HepG2 (cell line): ENCODE results near the gene RPS6KB1. TPM values are rescaled to one million over a fixed set of nuclear protein-coding genes. Genes with fewer than 3 reads are reported as not detected.

Source experiments
- CC2D1A ChIP-seq: sonication (generic); formaldehyde crosslinking; IDR thresholded peaks from 2 replicates; pipeline ENCODE4 v1.8.1; 2023; ENCODE audit warnings: mild to moderate bottlenecking, missing genetic modification reagents
- DDIT3 ChIP-seq: sonication (generic); formaldehyde crosslinking; IDR thresholded peaks from 2 replicates; pipeline ENCODE4 v1.4.0; 2020; ENCODE audit warnings: mild to moderate bottlenecking, missing genetic modification reagents
- ELK4 ChIP-seq: sonication (generic); formaldehyde crosslinking; IDR thresholded peaks from 2 replicates; pipeline ENCODE4 v1.9.0; 2021; ENCODE audit warnings: missing genetic modification reagents, borderline replicate concordance
- FIP1L1 ChIP-seq: fragments of 200-400 bp; formaldehyde crosslinking; IDR thresholded peaks from 2 replicates; pipeline ENCODE4 v1.6.1; 2018; ENCODE audit warnings: low read depth, mild to moderate bottlenecking, low read length, moderate library complexity, borderline replicate concordance; ENCODE audit not compliant: insufficient read depth
- GPBP1L1 ChIP-seq: sonication (generic); formaldehyde crosslinking; IDR thresholded peaks from 2 replicates; pipeline ENCODE4 v1.5.0; 2020; ENCODE audit warnings: mild to moderate bottlenecking, missing genetic modification reagents
- JDP2 ChIP-seq: sonication (generic); formaldehyde crosslinking; IDR thresholded peaks from 2 replicates; pipeline ENCODE4 v1.8.1; 2022; ENCODE audit warnings: missing genetic modification reagents, borderline replicate concordance
- MTA1 ChIP-seq: sonication (generic); formaldehyde crosslinking; IDR thresholded peaks from 2 replicates; pipeline ENCODE4 v1.4.0; 2020; ENCODE audit warnings: missing genetic modification reagents, mild to moderate bottlenecking, borderline replicate concordance
- NKX3-1 ChIP-seq: sonication (generic); formaldehyde crosslinking; IDR thresholded peaks from 2 replicates; pipeline ENCODE4 v1.5.0; 2020; ENCODE audit warnings: missing genetic modification reagents
- PAX8 ChIP-seq: sonication (generic); formaldehyde crosslinking; IDR thresholded peaks from 2 replicates; pipeline ENCODE4 v1.8.0; 2022; ENCODE audit warnings: mild to moderate bottlenecking, missing genetic modification reagents, borderline replicate concordance
- PPARG ChIP-seq: conservative IDR thresholded peaks from 2 replicates; pipeline ENCODE4 v1.6.1; 2016; ENCODE audit warnings: missing biosample characterization, missing genetic modification reagents
- SAP130 ChIP-seq: IDR thresholded peaks from 2 replicates; pipeline ENCODE4 v1.6.1; 2016; ENCODE audit warnings: low read depth
- SKI ChIP-seq: fragments of 450-650 bp; IDR thresholded peaks from one replicate; pipeline ENCODE4 v1.6.1; 2018; ENCODE audit warnings: mild to moderate bottlenecking; ENCODE audit not compliant: partially characterized antibody
- TEF ChIP-seq: sonication (generic); formaldehyde crosslinking; IDR thresholded peaks from 2 replicates; pipeline ENCODE4 v1.5.0; 2020; ENCODE audit warnings: missing genetic modification reagents
- TOE1 ChIP-seq: sonication (generic); formaldehyde crosslinking; IDR thresholded peaks from 2 replicates; pipeline ENCODE4 v1.4.0; 2020; ENCODE audit warnings: mild to moderate bottlenecking, missing genetic modification reagents
- U2AF2 ChIP-seq: fragments of 200-400 bp; formaldehyde crosslinking; IDR thresholded peaks from 2 replicates; pipeline ENCODE4 v1.6.1; 2017; ENCODE audit warnings: low read depth, mild to moderate bottlenecking, low read length
- ZBTB7A ChIP-seq: sonication (generic); formaldehyde crosslinking; IDR thresholded peaks from 2 replicates; pipeline ENCODE4 v1.8.0; 2022; ENCODE audit warnings: mild to moderate bottlenecking, missing genetic modification reagents
- ZNF260 ChIP-seq: sonication (generic); formaldehyde crosslinking; IDR thresholded peaks from 2 replicates; pipeline ENCODE4 v1.4.0; 2020; ENCODE audit warnings: missing genetic modification reagents, low read depth, mild to moderate bottlenecking, borderline replicate concordance
- ZNF280D ChIP-seq: sonication (generic); formaldehyde crosslinking; IDR thresholded peaks from 2 replicates; pipeline ENCODE4 v1.5.1; 2020; ENCODE audit warnings: mild to moderate bottlenecking, missing genetic modification reagents
- ZNF430 ChIP-seq: sonication (generic); formaldehyde crosslinking; IDR thresholded peaks from 2 replicates; pipeline ENCODE4 v1.9.0; 2021; ENCODE audit warnings: mild to moderate bottlenecking, missing genetic modification reagents
- ZNF557 ChIP-seq: sonication (generic); formaldehyde crosslinking; IDR thresholded peaks from 2 replicates; pipeline ENCODE4 v1.4.0; 2020; ENCODE audit warnings: missing genetic modification reagents
- polyA plus RNA-seq, 8 experiments: library from polyadenylated mRNA; depleted of rRNA in 3 of 8; stranded (reverse) in 7 of 8; unstranded in 1 of 8; fragments of >200 nt; fragmentation: Illumina TruSeq in 4 of 8; extraction: Trizol in 4 of 8; gene quantifications; 2 replicates each; pipeline versions ENCODE4 v1.2.1 to v1.2.3, GENCODE V29; 2011 to 2016; ENCODE audit warnings: low read depth in 4 of 8, missing spikeins in 1 of 8, mixed read lengths in 1 of 8; ENCODE audit not compliant: insufficient read depth in 1 of 8
- total RNA-seq, 5 experiments: library from RNA; depleted of rRNA; stranded (reverse); fragments of >200 nt; fragmentation: Illumina TruSeq; extraction: Trizol; gene quantifications; 2 replicates each; pipeline ENCODE4 v1.2.3, GENCODE V29; 2016; ENCODE audit warnings: low read depth in 1 of 5
- TF ChIP-seq, protein P1 (sequence below): sonication (generic); formaldehyde crosslinking; IDR thresholded peaks from 2 replicates; pipeline ENCODE4 v1.8.0; 2022; ENCODE audit warnings: missing genetic modification reagents, mild to moderate bottlenecking, inconsistent platforms, borderline replicate concordance

Gene RPS6KB1
- total and polyA plus RNA-seq, 2 of the 13 experiments (the other 11 are each of a cell fraction or from before 2014, with no cell fraction given) = 16.5 to 42.2 TPM

DNA sequence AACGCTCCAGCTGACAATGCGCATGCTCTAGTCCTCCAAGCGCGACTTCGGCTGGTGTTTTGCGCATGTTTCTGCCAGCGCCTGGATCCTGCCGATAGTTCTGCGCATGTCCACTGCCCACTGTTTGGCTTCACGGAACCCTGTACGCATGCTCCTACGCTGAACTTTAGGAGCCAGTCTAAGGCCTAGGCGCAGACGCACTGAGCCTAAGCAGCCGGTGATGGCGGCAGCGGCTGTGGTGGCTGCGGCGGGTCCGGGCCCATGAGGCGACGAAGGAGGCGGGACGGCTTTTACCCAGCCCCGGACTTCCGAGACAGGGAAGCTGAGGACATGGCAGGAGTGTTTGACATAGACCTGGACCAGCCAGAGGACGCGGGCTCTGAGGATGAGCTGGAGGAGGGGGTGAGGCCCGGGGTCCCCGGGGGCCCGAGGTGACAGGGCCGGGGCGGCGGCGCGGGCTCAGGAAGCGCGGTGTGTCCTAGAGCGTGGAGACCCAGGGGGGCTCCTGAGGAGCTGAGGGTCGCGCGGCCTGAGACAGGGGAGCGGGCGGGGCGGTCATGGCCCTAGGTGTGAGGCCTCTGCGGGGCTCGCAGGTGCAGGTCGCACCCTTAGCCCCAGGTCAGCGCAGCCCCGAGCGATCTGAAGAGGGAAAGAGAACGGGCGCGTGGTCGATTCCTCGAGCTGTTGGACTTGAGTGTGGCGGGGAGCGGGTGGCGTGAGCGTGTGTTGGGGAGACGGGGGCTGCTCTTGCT is at the start of gene RPS6KB1, which contains the start of gene TUBD1 (continued):
- TF ChIP-seq NKX3-1 (CRISPR knock-in tag) (peak; percentile 90; the same call in 1 of the 2 replicates), PPARG (CRISPR knock-in tag) (peak; percentile 52; the same call in 1 of the 2 replicates), SKI (no peak), ZNF260 (CRISPR knock-in tag) (no peak), ZNF557 (CRISPR knock-in tag) (peak; percentile 81), ZNF430 (CRISPR knock-in tag) (peak; percentile 90; the same call in 1 of the 2 replicates), JDP2 (CRISPR knock-in tag) (no peak), GPBP1L1 (no peak), ELK4 (CRISPR knock-in tag) (0 out of 2 replicates have a peak, but pooled peaks have one; percentile 44), TEF (0 out of 2 replicates have a peak, but pooled peaks have one; percentile 64), ZNF280D (peak; percentile 83), U2AF2 (0 out of 2 replicates have a peak, but pooled peaks have one; percentile 54), TOE1 (peak; percentile 25; the same call in 1 of the 2 replicates), DDIT3 (0 out of 2 replicates have a peak, but pooled peaks have one; percentile 65), PAX8 (no peak), FIP1L1 (peak; percentile 96; the same call in 1 of the 2 replicates), CC2D1A (CRISPR knock-in tag) (no peak), ZBTB7A (CRISPR knock-in tag) (0 out of 2 replicates have a peak, but pooled peaks have one; percentile 42), MTA1 (peak; percentile 63; the same call in 1 of the 2 replicates), SAP130 (CRISPR knock-in tag) (peak; percentile 96)
- TF ChIP-seq, protein P1, sequence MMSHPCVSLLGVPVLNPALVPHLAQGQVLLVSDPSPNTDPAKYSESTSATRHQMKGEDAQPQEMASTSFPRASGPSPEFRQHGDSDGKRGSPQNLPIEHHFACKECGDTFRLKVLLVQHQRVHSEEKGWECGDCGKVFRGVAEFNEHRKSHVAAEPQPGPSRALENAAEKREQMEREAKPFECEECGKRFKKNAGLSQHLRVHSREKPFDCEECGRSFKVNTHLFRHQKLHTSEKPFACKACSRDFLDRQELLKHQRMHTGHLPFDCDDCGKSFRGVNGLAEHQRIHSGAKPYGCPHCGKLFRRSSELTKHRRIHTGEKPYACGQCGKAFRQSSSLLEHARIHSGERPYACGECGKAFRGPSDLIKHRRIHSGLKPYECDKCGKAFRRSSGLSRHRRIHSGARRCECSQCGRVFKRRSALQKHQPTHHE (CRISPR knock-in tag) = peak; percentile 91
